ENCODE measurements around the gene SCN1A. TPM values are rescaled to one million over a fixed set of nuclear protein-coding genes. Genes with fewer than 3 reads are reported as not detected.

Gene SCN1A
- total RNA-seq, 2 experiments from 2014 or later: not detected

GRCh38 chr2:166044853-166045483 is 82.9 kb downstream of the SCN1A start:
- no peak overlapping the region for H3K27ac Mint-ChIP-seq
- H3K4me3 Mint-ChIP-seq: no peak overlapping the region
- no peaks in the 10 kb centered on the region for H3K9me3 Mint-ChIP-seq
- H3K4me1 Mint-ChIP-seq: no peaks in the 10 kb centered on the region
- no peaks in the 10 kb centered on the region for H3K36me3 Mint-ChIP-seq (ENCODE audit: low read depth)
- no peak for DNase-seq
- ChIA-PET POLR2A (no interaction called here), CTCF (no interaction called here)
- H3K27me3 Mint-ChIP-seq: no peaks in the 10 kb centered on the region

DNA sequence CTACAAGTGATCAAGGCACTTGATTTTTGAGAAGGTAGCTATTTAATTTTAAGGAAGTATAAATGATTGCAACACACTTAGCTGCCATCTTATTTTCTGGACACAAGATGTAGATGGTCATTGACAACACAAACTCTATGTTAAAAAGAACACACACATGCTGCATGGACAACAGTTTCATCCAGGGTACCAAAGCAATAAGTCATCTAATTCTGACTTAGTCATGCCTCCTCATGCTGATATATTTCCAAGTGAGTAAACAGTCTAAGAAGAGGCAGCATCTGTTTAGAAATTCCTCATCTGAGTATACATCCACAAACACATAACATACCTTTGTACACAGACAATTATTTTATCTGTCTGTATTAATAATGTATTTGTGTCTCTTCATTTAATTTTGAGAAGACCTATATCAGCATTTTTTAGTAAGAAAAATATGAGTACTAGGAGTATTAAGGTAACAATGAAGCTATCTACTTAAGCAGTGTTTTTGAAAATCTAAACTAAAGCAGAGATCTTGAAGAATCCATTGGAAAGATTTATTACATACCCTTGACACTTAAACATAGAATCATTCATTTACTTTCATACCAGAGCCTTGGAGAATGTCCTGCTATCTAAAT is 84.9 kb downstream of the SCN1A start:
- no peak overlapping the region for H3K27ac Mint-ChIP-seq
- ChIA-PET CTCF (no interaction called here), POLR2A (no interaction called here)
- no peak overlapping the region for H3K4me3 Mint-ChIP-seq
- no peaks in the 10 kb centered on the region for H3K9me3 Mint-ChIP-seq
- H3K27me3 Mint-ChIP-seq: no peaks in the 10 kb centered on the region
- H3K4me1 Mint-ChIP-seq: no peaks in the 10 kb centered on the region
- H3K36me3 Mint-ChIP-seq (ENCODE audit: low read depth): no peaks in the 10 kb centered on the region
- DNase-seq: no peak

- Mint-ChIP-seq H3K4me1 (no peaks in the 10 kb centered on the region), H3K27ac (no peak overlapping the region), H3K36me3 (ENCODE audit: low read depth) (no peaks in the 10 kb centered on the region), H3K9me3 (no peaks in the 10 kb centered on the region), H3K4me3 (no peak overlapping the region), H3K27me3 (no peaks in the 10 kb centered on the region)
- ChIA-PET CTCF (no interaction called here), POLR2A (no interaction called here)
- DNase-seq: no peak
These were observed 85.5 kb downstream of the SCN1A start for GRCh38 chr2:166042356-166042755.

GRCh38 chr2:166041613-166042012 is 86.2 kb downstream of the SCN1A start:
- no peaks in the 10 kb centered on the region for H3K27me3 Mint-ChIP-seq
- H3K36me3 Mint-ChIP-seq (ENCODE audit: low read depth): no peaks in the 10 kb centered on the region
- no peak overlapping the region for H3K27ac Mint-ChIP-seq
- POLR2A ChIA-PET: no interaction called here
- H3K9me3 Mint-ChIP-seq: no peaks in the 10 kb centered on the region
- CTCF ChIA-PET: no interaction called here
- no peak for DNase-seq
- H3K4me1 Mint-ChIP-seq: no peaks in the 10 kb centered on the region
- no peak overlapping the region for H3K4me3 Mint-ChIP-seq

- no peaks in the 10 kb centered on the region for H3K36me3 Mint-ChIP-seq (ENCODE audit: low read depth)
- H3K9me3 Mint-ChIP-seq: no peaks in the 10 kb centered on the region
- ChIA-PET POLR2A (no interaction called here), CTCF (no interaction called here)
- no peaks in the 10 kb centered on the region for H3K4me1 Mint-ChIP-seq
- no peaks in the 10 kb centered on the region for H3K27me3 Mint-ChIP-seq
- DNase-seq: no peak
- no peak overlapping the region for H3K27ac Mint-ChIP-seq
- no peak overlapping the region for H3K4me3 Mint-ChIP-seq
These were observed 95.5 kb downstream of the SCN1A start for GRCh38 chr2:166032361-166032760.

GRCh38 chr2:166031054-166031453 is 96.8 kb downstream of the SCN1A start:
- H3K36me3 Mint-ChIP-seq (ENCODE audit: low read depth): no peaks in the 10 kb centered on the region
- DNase-seq: no peak
- POLR2A ChIA-PET: no interaction called here
- H3K4me3 Mint-ChIP-seq: no peak overlapping the region
- H3K4me1 Mint-ChIP-seq: no peaks in the 10 kb centered on the region
- H3K27me3 Mint-ChIP-seq: no peaks in the 10 kb centered on the region
- no peak overlapping the region for H3K27ac Mint-ChIP-seq
- no peaks in the 10 kb centered on the region for H3K9me3 Mint-ChIP-seq
- CTCF ChIA-PET: no interaction called here

GRCh38 chr2:166025313-166025712 is 102.5 kb downstream of the SCN1A start:
- H3K27ac Mint-ChIP-seq: no peak overlapping the region
- peaks cover 3% of the 10 kb centered on the region for H3K27me3 Mint-ChIP-seq
- ChIA-PET POLR2A (no interaction called here), CTCF (no interaction called here)
- no peaks in the 10 kb centered on the region for H3K36me3 Mint-ChIP-seq (ENCODE audit: low read depth)
- H3K9me3 Mint-ChIP-seq: no peaks in the 10 kb centered on the region
- no peak for DNase-seq
- no peaks in the 10 kb centered on the region for H3K4me1 Mint-ChIP-seq
- H3K4me3 Mint-ChIP-seq: no peak overlapping the region

DNA sequence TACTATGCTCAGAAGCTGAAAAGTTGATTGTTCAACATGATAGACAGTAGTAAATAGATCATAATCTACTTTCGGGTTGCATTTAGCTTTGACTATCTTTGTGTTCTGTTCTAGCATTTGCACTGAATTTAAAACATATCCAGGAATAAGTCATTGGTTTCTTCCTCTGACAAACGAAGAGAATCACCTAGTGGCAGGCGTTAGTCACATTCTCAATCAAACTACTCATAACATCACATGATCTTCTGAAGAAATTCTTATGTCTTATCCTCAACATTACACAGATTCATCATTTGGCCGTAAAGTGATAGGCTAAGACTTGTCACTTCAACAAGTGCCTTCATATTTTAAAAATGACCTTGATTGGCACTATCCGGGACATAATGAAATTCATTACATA is 110.6 kb downstream of the SCN1A start:
- POLR2A ChIA-PET: no interaction called here

GRCh38 chr2:166013878-166014277 is 113.9 kb downstream of the SCN1A start:
- Mint-ChIP-seq H3K4me3 (no peak overlapping the region), H3K36me3 (ENCODE audit: low read depth) (no peaks in the 10 kb centered on the region), H3K9me3 (no peaks in the 10 kb centered on the region), H3K27me3 (peaks cover 7% of the 10 kb centered on the region), H3K4me1 (no peaks in the 10 kb centered on the region), H3K27ac (no peak overlapping the region)
- POLR2A ChIA-PET: no interaction called here
- CTCF ChIA-PET: no interaction called here
- DNase-seq: no peak

More for the DNA sequence above, 110.6 kb downstream of the SCN1A start:
- H3K36me3 Mint-ChIP-seq (ENCODE audit: low read depth): no peaks in the 10 kb centered on the region
- peaks cover 7% of the 10 kb centered on the region for H3K27me3 Mint-ChIP-seq
- CTCF ChIA-PET: no interaction called here
- no peak for DNase-seq
- H3K4me3 Mint-ChIP-seq: no peak overlapping the region
- H3K27ac Mint-ChIP-seq: no peak overlapping the region
- H3K4me1 Mint-ChIP-seq: no peaks in the 10 kb centered on the region
- no peaks in the 10 kb centered on the region for H3K9me3 Mint-ChIP-seq

DNA sequence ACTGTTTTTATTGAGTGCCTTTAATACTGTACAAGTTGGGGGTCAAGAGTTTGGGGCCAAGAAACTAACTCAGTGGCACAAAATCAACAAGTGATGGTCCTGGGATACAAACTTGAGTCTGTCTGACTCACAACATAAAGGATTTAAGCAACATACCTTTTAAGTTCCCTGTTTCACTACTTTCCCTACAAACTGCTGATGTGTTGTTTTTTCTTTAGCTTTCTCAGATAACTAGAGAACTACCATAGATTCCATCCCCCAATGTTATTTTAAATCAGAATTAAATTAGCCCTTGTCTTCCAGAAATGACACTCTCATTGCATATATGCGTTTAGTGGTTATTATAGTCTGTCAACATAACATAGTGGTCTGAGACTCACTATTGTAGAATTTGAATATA is 116.2 kb downstream of the SCN1A start:
- no peak overlapping the region for H3K27ac Mint-ChIP-seq
- H3K4me3 Mint-ChIP-seq: no peak overlapping the region
- DNase-seq: no peak
- POLR2A ChIA-PET: no interaction called here
- no peaks in the 10 kb centered on the region for H3K4me1 Mint-ChIP-seq
- no peaks in the 10 kb centered on the region for H3K36me3 Mint-ChIP-seq (ENCODE audit: low read depth)
- no peaks in the 10 kb centered on the region for H3K9me3 Mint-ChIP-seq
- CTCF ChIA-PET: interaction anchor here (0.6 kb wide), 2 partner anchors 59 to 125 kb away, joined by 3 read pairs; no protein-coding TSS in a partner anchor
- peaks cover 7% of the 10 kb centered on the region for H3K27me3 Mint-ChIP-seq

DNA sequence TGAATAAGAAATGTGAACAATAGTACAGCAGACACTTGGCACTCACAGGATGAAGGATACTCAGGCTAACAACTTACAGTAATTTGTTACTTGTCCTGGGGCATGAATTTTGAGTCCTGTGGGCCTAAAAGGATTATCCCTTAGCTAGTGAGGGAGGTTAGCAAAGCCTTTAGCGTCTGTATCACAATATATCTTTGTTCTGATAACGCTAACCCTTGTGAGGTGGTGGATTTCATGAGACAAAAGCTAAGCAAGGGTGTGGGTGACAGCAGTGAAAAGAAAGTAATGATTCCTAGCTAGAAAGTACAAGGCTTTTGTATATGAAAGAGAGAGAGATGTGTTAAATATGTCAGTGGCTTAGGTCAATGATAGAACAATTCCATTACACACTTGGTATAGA is 127.4 kb downstream of the SCN1A start:
- DNase-seq: no peak
- POLR2A ChIA-PET: no interaction called here
- peaks cover 4% of the 10 kb centered on the region for H3K27me3 Mint-ChIP-seq
- no peaks in the 10 kb centered on the region for H3K4me1 Mint-ChIP-seq
- no peak overlapping the region for H3K27ac Mint-ChIP-seq
- no peaks in the 10 kb centered on the region for H3K9me3 Mint-ChIP-seq
- H3K36me3 Mint-ChIP-seq (ENCODE audit: low read depth): no peaks in the 10 kb centered on the region
- no peak overlapping the region for H3K4me3 Mint-ChIP-seq
- CTCF ChIA-PET: no interaction called here

DNA sequence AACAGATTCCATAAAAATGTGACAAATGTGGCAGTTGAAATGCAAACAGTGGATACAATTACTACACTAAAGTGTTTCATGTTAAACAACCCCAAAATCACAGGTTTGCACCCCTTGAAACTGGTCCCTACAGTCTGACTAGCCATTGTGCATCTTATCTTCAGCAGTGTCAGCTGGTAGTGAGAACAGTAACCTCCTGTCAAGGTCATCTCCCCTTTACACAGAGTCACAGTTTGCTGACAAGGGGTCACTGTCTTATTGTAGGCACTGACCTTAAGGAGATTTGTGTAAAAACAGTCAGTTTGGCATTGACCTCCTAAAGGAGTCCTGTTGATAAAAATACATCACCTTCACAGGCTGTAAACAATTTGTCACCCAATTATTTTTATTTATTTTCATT is 137.0 kb downstream of the SCN1A start:
- Mint-ChIP-seq H3K4me1 (no peaks in the 10 kb centered on the region), H3K4me3 (no peak overlapping the region), H3K27me3 (no peaks in the 10 kb centered on the region), H3K36me3 (ENCODE audit: low read depth) (no peaks in the 10 kb centered on the region), H3K9me3 (no peaks in the 10 kb centered on the region), H3K27ac (no peak overlapping the region)
- no peak for DNase-seq
- ChIA-PET CTCF (no interaction called here), POLR2A (no interaction called here)

- Mint-ChIP-seq H3K27ac (no peak overlapping the region), H3K4me1 (no peaks in the 10 kb centered on the region), H3K4me3 (no peak overlapping the region), H3K27me3 (peaks cover 4% of the 10 kb centered on the region), H3K9me3 (no peaks in the 10 kb centered on the region), H3K36me3 (ENCODE audit: low read depth) (no peaks in the 10 kb centered on the region)
- ChIA-PET POLR2A (no interaction called here), CTCF (no interaction called here)
- no peak for DNase-seq
These were observed 138.0 kb downstream of the SCN1A start for GRCh38 chr2:165989851-165990250.

DNA sequence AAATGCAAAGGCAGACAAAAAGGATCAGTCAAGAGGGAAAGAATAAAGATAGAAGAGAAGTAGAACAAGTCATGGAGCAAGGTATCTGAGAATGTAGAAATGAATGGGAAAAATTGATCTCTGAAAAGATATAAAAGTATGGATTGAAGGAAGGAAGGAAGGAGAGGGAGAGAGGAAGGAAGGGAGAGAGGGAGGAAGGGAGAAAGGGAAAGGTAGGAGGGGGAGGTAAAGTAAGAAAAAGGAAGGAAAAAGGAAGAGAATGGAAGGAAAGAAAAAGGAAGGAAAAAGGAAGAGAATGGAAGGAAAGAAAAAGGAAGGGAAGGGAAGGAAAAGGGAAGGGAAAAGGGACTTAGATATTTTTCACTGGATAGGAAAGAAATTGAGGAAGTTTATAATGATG is 142.7 kb downstream of the SCN1A start:
- no peaks in the 10 kb centered on the region for H3K4me1 Mint-ChIP-seq
- no peak overlapping the region for H3K4me3 Mint-ChIP-seq
- no peak for DNase-seq
- ChIA-PET POLR2A (no interaction called here), CTCF (no interaction called here)
- peaks cover 12% of the 10 kb centered on the region for H3K27me3 Mint-ChIP-seq
- H3K27ac Mint-ChIP-seq: no peak overlapping the region
- no peaks in the 10 kb centered on the region for H3K36me3 Mint-ChIP-seq (ENCODE audit: low read depth)
- no peaks in the 10 kb centered on the region for H3K9me3 Mint-ChIP-seq

All from activated CD4-positive, alpha-beta T cell treated with anti-CD3 and anti-CD28 coated beads, Interleukin-2, amount 10 ng/mL, durations not matched to agents 7 days and 5 days (primary cell).